ENCODE data around the gene SCAF1. TPM values are rescaled to one million over a fixed set of nuclear protein-coding genes. Genes with fewer than 3 reads are reported as not detected.

SCAF1 gene
- total and polyA plus RNA-seq, 9 of the 15 experiments (the other 6 are each of a cell fraction or from before 2014, with no cell fraction given): 0.20 to 79.0 (median 4.9) TPM

- TF ChIP-seq MAZ (CRISPR knock-in tag; conservative IDR thresholded peaks at IDR 0.05 in 1 of 2, IDR thresholded peaks at IDR 0.05 in 1 of 2) (0 out of 4 replicates have a peak, but pooled peaks of 1 of the 2 experiments have one; percentile 43), HDAC1 (IDR thresholded peaks at IDR 0.05) (0 out of 4 replicates have a peak, but pooled peaks of 1 of the 2 experiments have one; percentile 33), U2AF1 (optimal IDR thresholded peaks at IDR 0.05; ENCODE audit: low read depth, low read length) (no peak), ZNF408 (CRISPR knock-in tag; IDR thresholded peaks at IDR 0.05; ENCODE audit: low read depth) (no peak), CREB1 (IDR thresholded peaks at IDR 0.05) (no peak), CREB1 (CRISPR knock-in tag; IDR thresholded peaks at IDR 0.05) (0 out of 2 replicates have a peak, but pooled peaks have one; percentile 2), LEF1 (IDR thresholded peaks at IDR 0.05) (no peak)
- TF ChIP-seq, protein P1, sequence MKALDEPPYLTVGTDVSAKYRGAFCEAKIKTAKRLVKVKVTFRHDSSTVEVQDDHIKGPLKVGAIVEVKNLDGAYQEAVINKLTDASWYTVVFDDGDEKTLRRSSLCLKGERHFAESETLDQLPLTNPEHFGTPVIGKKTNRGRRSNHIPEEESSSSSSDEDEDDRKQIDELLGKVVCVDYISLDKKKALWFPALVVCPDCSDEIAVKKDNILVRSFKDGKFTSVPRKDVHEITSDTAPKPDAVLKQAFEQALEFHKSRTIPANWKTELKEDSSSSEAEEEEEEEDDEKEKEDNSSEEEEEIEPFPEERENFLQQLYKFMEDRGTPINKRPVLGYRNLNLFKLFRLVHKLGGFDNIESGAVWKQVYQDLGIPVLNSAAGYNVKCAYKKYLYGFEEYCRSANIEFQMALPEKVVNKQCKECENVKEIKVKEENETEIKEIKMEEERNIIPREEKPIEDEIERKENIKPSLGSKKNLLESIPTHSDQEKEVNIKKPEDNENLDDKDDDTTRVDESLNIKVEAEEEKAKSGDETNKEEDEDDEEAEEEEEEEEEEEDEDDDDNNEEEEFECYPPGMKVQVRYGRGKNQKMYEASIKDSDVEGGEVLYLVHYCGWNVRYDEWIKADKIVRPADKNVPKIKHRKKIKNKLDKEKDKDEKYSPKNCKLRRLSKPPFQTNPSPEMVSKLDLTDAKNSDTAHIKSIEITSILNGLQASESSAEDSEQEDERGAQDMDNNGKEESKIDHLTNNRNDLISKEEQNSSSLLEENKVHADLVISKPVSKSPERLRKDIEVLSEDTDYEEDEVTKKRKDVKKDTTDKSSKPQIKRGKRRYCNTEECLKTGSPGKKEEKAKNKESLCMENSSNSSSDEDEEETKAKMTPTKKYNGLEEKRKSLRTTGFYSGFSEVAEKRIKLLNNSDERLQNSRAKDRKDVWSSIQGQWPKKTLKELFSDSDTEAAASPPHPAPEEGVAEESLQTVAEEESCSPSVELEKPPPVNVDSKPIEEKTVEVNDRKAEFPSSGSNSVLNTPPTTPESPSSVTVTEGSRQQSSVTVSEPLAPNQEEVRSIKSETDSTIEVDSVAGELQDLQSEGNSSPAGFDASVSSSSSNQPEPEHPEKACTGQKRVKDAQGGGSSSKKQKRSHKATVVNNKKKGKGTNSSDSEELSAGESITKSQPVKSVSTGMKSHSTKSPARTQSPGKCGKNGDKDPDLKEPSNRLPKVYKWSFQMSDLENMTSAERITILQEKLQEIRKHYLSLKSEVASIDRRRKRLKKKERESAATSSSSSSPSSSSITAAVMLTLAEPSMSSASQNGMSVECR (CRISPR knock-in tag; IDR thresholded peaks at IDR 0.05): 0 out of 2 replicates have a peak, but pooled peaks have one; percentile 18
Observed at GRCh38 chr19:49592486-49593232, 49.4 kb upstream of the SCAF1 start (continued).

All from K562 (cell line).